A549 (cell line): ENCODE measurements around the gene CCDC85A. TPM values are rescaled to one million over a fixed set of nuclear protein-coding genes. Genes with fewer than 3 reads are reported as not detected.
"Not testable (repeated sequence)": the region's sequence is repeated elsewhere in the genome, so short reads cannot be mapped to it uniquely, and the experiment has no call there.

ENCODE experiments used
- ATAC-seq, 2 experiments: fragments of 200-7000 bp in 1 of 2; fragments of >200 bp in 1 of 2; cut with Nextera tagmentation in 1 of 2; cut with Tn5 transposase in 1 of 2; 3 replicates each; pipeline versions ENCODE4 v1.8.0 to v1.9.1; 2018 to 2020; ENCODE audit warnings: mild to moderate bottlenecking in 1 of 2, moderate library complexity in 1 of 2
- CTCF ChIA-PET: fragments of 300-600 bp; sonication (Branson Sonifier 250); formaldehyde crosslinking; extraction: SDS; loops from one replicate; lab custom pipeline; 2021; ENCODE audit warnings: antibody characterized with exemption, inconsistent platforms; lab: Yijun Ruan, JAX
- POLR2A ChIA-PET: fragments of 350-600 bp; formaldehyde crosslinking; extraction: SDS; loops from one replicate; lab custom pipeline; 2021; ENCODE audit warnings: antibody characterized with exemption, inconsistent platforms; lab: Yijun Ruan, JAX
- DNase-seq, 2 experiments: peaks; one replicate each; pipeline versions ENCODE4 v3.0.0 to v3.0.0-alpha.2; 2011 to 2016; ENCODE audit warnings: low read depth in 1 of 2, low spot score in 1 of 2
- FAIRE-seq: peaks from 2 replicates; lab custom pipeline; 2011; peaks lifted over from hg19 to GRCh38; lab: Jason Lieb, UNC
- H3K27ac ChIP-seq, 2 experiments: fragments of >200 bp; sonication (Bioruptor Twin); formaldehyde crosslinking; 3 replicates each; pipeline ENCODE4 v1.5.1; 2016 to 2017
- H3K4me1 ChIP-seq: fragments of >200 bp; sonication (Bioruptor Twin); formaldehyde crosslinking; 3 replicates; pipeline ENCODE4 v1.6.1; 2016
- H3K4me2 ChIP-seq: fragments of >200 bp; sonication (Bioruptor Twin); formaldehyde crosslinking; 3 replicates; pipeline ENCODE4 v1.6.1; 2016
- H3K4me3 ChIP-seq: fragments of >200 bp; sonication (Bioruptor Twin); formaldehyde crosslinking; 3 replicates; pipeline ENCODE4 v1.5.1; 2016
- H3K9me3 ChIP-seq: fragments of >200 bp; sonication (Bioruptor Twin); formaldehyde crosslinking; 3 replicates; pipeline ENCODE4 v1.6.1; 2016
- BHLHE40 ChIP-seq: IDR thresholded peaks from 2 replicates; pipeline ENCODE4 v1.6.1; 2012; ENCODE audit warnings: low read depth, low read length, inconsistent platforms
- CBX8 ChIP-seq: fragments of 200-600 bp; sonication (generic); IDR thresholded peaks from 2 replicates; pipeline ENCODE4 v1.6.1; 2016
- CHD2 ChIP-seq: fragments of 150-350 bp; IDR thresholded peaks from 2 replicates; pipeline ENCODE4 v1.6.1; 2014; ENCODE audit warnings: low read length; ENCODE audit not compliant: partially characterized antibody
- CHD4 ChIP-seq: fragments of 200-600 bp; sonication (generic); IDR thresholded peaks from 2 replicates; pipeline ENCODE4 v1.6.1; 2016; ENCODE audit warnings: antibody characterized with exemption, mild to moderate bottlenecking, borderline replicate concordance
- EHF ChIP-seq: fragments of 250-450 bp; sonication (Bioruptor Pico); IDR thresholded peaks from 2 replicates; pipeline ENCODE4 v1.5.0; 2020; ENCODE audit warnings: mild to moderate bottlenecking
- EHMT2 ChIP-seq: fragments of 200-600 bp; sonication (generic); IDR thresholded peaks from 2 replicates; pipeline ENCODE4 v1.6.1; 2016; ENCODE audit warnings: antibody characterized with exemption, low read depth, mild to moderate bottlenecking, moderate library complexity
- EP300 ChIP-seq, 2 experiments: fragments of >200 bp; sonication (Bioruptor Twin); formaldehyde crosslinking; IDR thresholded peaks; 2 replicates in 1 of 2; 3 replicates in 1 of 2; pipeline ENCODE4 v1.6.1; 2016 to 2017
- ESRRA ChIP-seq: fragments of 150-350 bp; IDR thresholded peaks from 2 replicates; pipeline ENCODE4 v1.6.1; 2014; ENCODE audit warnings: mild to moderate bottlenecking, low read length, borderline replicate concordance
- FOSB ChIP-seq: fragments of 250-450 bp; sonication (Bioruptor Pico); IDR thresholded peaks from 2 replicates; pipeline ENCODE4 v1.5.0; 2020; ENCODE audit warnings: mild to moderate bottlenecking, moderate library complexity
- GATA3 ChIP-seq: IDR thresholded peaks from 2 replicates; pipeline ENCODE4 v1.6.1; 2012; ENCODE audit warnings: borderline replicate concordance
- HEYL ChIP-seq: fragments of 250-450 bp; sonication (Bioruptor Pico); IDR thresholded peaks from 2 replicates; pipeline ENCODE4 v1.8.0; 2021; ENCODE audit warnings: mild to moderate bottlenecking, moderate library complexity
- HOXB13 ChIP-seq: fragments of 250-450 bp; sonication (Bioruptor Pico); IDR thresholded peaks from 2 replicates; pipeline ENCODE4 v1.5.0; 2020; ENCODE audit warnings: low read depth, mild to moderate bottlenecking, moderate library complexity
- JUN ChIP-seq, 2 experiments: fragments of >200 bp; sonication (Bioruptor Twin); formaldehyde crosslinking; IDR thresholded peaks; 2 replicates in 1 of 2; 3 replicates in 1 of 2; pipeline ENCODE4 v1.6.1; 2016 to 2017
- NPAS2 ChIP-seq: fragments of 250-450 bp; sonication (Bioruptor Pico); IDR thresholded peaks from 2 replicates; pipeline ENCODE4 v1.8.0; 2022; ENCODE audit warnings: mild to moderate bottlenecking, moderate library complexity, borderline replicate concordance
- PHF8 ChIP-seq: fragments of 200-600 bp; sonication (generic); IDR thresholded peaks from 2 replicates; pipeline ENCODE4 v1.6.1; 2016; ENCODE audit warnings: low read depth, mild to moderate bottlenecking, antibody characterized with exemption, moderate library complexity, borderline replicate concordance
- POLR2AphosphoS2 ChIP-seq: conservative IDR thresholded peaks from 2 replicates; pipeline ENCODE4 v1.6.1; 2012; ENCODE audit warnings: low read length, improper control_type of control experiment, inconsistent platforms
- RAD21 ChIP-seq, 2 experiments: fragments of >200 bp in 1 of 2; sonication (Bioruptor Twin) in 1 of 2; formaldehyde crosslinking in 1 of 2; IDR thresholded peaks in 1 of 2; conservative IDR thresholded peaks in 1 of 2; 2 replicates in 1 of 2; 3 replicates in 1 of 2; pipeline ENCODE4 v1.6.1; 2012 to 2018; ENCODE audit warnings: inconsistent platforms in 1 of 2
- RNF2 ChIP-seq: fragments of 200-600 bp; sonication (generic); IDR thresholded peaks from 2 replicates; pipeline ENCODE4 v1.6.1; 2016; ENCODE audit warnings: low read depth, mild to moderate bottlenecking, antibody characterized with exemption, moderate library complexity, borderline replicate concordance
- SMC3 ChIP-seq: fragments of >200 bp; sonication (Bioruptor Twin); formaldehyde crosslinking; IDR thresholded peaks from 3 replicates; pipeline ENCODE4 v1.6.1; 2018; ENCODE audit warnings: inconsistent platforms
- SREBF2 ChIP-seq: fragments of 450-650 bp; IDR thresholded peaks from 2 replicates; pipeline ENCODE4 v1.6.1; 2014; ENCODE audit warnings: mild to moderate bottlenecking, moderate library complexity
- TFCP2L1 ChIP-seq: fragments of 250-450 bp; sonication (Bioruptor Pico); IDR thresholded peaks from 2 replicates; pipeline ENCODE4 v1.5.0; 2021; ENCODE audit warnings: mild to moderate bottlenecking
- ZFP36 ChIP-seq: fragments of 450-650 bp; IDR thresholded peaks from 2 replicates; pipeline ENCODE4 v1.6.1; 2014; ENCODE audit warnings: borderline replicate concordance; ENCODE audit not compliant: partially characterized antibody
- ZNF302 ChIP-seq: fragments of 250-450 bp; sonication (Bioruptor Pico); IDR thresholded peaks from 2 replicates; pipeline ENCODE4 v1.9.0; 2021; ENCODE audit warnings: inconsistent platforms, mild to moderate bottlenecking, moderate library complexity
- ZSCAN20 ChIP-seq: fragments of 250-450 bp; sonication (Bioruptor Pico); IDR thresholded peaks from 2 replicates; pipeline ENCODE4 v1.8.0; 2022; ENCODE audit warnings: mild to moderate bottlenecking, moderate library complexity
- WGBS: methylation state at CpG from one replicate; pipeline ENCODE4 v1.1.6; 2017; ENCODE audit errors: missing lambda C conversion rate; 5-methylcytosine and 5-hydroxymethylcytosine counted together
- polyA plus RNA-seq, 4 experiments: library from polyadenylated mRNA; depleted of rRNA in 3 of 4; stranded (reverse); fragments of >200 nt; fragmentation: RNase III in 1 of 4; extraction: RNeasy Plus Mini Kit Qiagen cat#74134 plus additional on column Dnase treatment in 1 of 4; gene quantifications; 2 replicates in 3 of 4; 3 replicates in 1 of 4; pipeline ENCODE4 v1.2.3, GENCODE V29; 2011 to 2017
- TF ChIP-seq, protein P1 (sequence below): fragments of 150-350 bp; IDR thresholded peaks from 2 replicates; pipeline ENCODE4 v1.6.1; 2014; ENCODE audit warnings: low read depth, mild to moderate bottlenecking, low read length
- TF ChIP-seq, protein P2 (sequence below): fragments of >200 bp; sonication (Bioruptor Twin); formaldehyde crosslinking; IDR thresholded peaks from 3 replicates; pipeline ENCODE4 v1.6.1; 2016
- TF ChIP-seq, protein P3 (sequence below): fragments of 250-450 bp; sonication (Bioruptor Pico); IDR thresholded peaks from 2 replicates; pipeline ENCODE4 v1.5.0; 2020; ENCODE audit warnings: low read depth, mild to moderate bottlenecking, moderate library complexity

Gene CCDC85A
- polyA plus RNA-seq, 2 of the 4 experiments (the other 2 are of a cell fraction): 0.05 to 0.30 TPM

DNA sequence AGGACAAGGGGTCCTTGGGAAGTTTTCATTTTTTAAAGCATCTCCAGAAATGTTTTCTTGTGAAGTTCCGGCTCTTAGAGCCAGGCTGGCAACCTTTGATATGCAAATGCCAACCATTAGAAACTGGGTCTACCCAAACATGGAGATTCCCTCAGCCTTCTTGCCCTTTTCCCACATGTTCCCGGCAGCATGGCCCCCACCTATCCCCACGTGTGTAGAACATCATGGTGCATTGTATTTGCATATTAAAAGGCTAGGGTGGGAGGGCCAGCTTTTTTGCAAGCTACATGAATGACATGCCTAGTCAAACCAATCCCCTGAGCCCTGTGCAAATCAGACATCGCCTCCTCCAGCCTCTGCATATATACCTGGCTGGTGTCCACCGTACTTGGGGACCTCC lies 23.9 kb upstream of the CCDC85A start:
- H3K4me3 ChIP-seq, H3K4me2 ChIP-seq, H3K9me3 ChIP-seq, ATAC-seq, POLR2A ChIA-PET, H3K4me1 ChIP-seq, FAIRE-seq, H3K27ac ChIP-seq, DNase-seq, CTCF ChIA-PET: not testable (repeated sequence)
- WGBS: 13% methylated on average over 5 of the region's 5 CpGs

DNA sequence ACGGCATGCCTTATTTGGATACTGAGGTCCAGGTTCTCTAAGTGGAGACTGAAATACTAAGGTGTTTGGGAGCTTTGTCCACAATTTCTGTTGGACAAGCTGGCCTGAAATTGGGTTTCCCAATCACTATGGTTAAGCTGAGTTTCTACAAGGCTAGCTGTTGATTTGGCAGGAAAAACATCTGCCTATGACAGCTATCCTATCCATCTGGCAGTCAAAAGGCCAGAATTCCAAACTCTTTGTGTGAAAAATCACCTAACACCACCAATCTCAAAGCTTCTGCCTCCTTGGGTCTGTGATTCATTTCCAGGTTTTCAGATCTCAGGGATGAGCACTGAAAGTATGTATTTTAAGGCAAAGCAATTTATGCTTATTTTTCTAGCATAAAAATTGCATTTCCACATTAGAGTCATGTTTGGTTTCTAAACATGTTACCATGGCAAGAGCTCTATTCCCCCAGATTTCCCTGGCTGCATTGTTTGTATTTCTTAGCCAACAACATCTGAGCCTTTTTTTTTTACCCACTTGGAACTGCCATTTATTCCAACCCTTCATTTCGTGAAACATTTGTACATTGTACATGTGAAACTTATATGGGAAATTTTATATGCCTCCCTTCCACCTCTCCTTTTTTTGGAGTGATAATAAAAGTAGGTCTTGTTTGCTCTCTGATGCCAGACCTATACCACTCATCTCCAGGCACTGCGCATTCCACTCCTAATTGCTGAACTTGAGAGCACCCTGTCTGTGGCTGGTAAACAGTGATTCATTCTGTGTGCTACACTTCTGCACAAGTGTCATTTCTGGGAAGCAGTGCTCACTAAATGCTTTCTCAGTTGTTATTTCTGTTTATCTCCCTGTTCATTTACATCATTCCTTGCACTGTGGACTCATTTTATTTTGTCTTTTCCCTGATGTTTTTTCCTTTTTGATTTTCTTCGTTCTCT lies 15.9 kb upstream of the CCDC85A start:
- peak in 1 of 2 experiments; percentile 53; a peak in 2 of 6 replicates for ATAC-seq
- TF ChIP-seq CHD2 (no peak), PHF8 (no peak), ESRRA (no peak), POLR2AphosphoS2 (no peak), ZFP36 (no peak), RNF2 (no peak), FOSB (CRISPR knock-in tag) (no peak), HOXB13 (CRISPR knock-in tag) (no peak), RAD21 (conservative IDR thresholded peaks at IDR 0.05 in 1 of 2, IDR thresholded peaks at IDR 0.05 in 1 of 2) (no peak), SREBF2 (no peak)
- TF ChIP-seq, protein P1, sequence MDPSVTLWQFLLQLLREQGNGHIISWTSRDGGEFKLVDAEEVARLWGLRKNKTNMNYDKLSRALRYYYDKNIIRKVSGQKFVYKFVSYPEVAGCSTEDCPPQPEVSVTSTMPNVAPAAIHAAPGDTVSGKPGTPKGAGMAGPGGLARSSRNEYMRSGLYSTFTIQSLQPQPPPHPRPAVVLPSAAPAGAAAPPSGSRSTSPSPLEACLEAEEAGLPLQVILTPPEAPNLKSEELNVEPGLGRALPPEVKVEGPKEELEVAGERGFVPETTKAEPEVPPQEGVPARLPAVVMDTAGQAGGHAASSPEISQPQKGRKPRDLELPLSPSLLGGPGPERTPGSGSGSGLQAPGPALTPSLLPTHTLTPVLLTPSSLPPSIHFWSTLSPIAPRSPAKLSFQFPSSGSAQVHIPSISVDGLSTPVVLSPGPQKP: no peak
- TF ChIP-seq, protein P2, sequence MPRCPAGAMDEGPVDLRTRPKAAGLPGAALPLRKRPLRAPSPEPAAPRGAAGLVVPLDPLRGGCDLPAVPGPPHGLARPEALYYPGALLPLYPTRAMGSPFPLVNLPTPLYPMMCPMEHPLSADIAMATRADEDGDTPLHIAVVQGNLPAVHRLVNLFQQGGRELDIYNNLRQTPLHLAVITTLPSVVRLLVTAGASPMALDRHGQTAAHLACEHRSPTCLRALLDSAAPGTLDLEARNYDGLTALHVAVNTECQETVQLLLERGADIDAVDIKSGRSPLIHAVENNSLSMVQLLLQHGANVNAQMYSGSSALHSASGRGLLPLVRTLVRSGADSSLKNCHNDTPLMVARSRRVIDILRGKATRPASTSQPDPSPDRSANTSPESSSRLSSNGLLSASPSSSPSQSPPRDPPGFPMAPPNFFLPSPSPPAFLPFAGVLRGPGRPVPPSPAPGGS: no peak
- Histone ChIP-seq H3K27ac (no peak overlapping the region), H3K4me1 (no peaks in the 10 kb centered on the region), H3K4me3 (no peak overlapping the region), H3K9me3 (no peaks in the 10 kb centered on the region), H3K4me2 (no peak overlapping the region)
- WGBS: 23% methylated on average over 4 of the region's 4 CpGs
- ChIA-PET CTCF (interaction anchor here (0.9 to 8.6 kb wide), 3 partner anchors 7 to 15 kb away, joined by 3 to 62 read pairs (median 3); partner anchors contain the start of gene CCDC85A), POLR2A (no interaction called here)
- no peak for DNase-seq
- FAIRE-seq: peak; percentile 23

DNA sequence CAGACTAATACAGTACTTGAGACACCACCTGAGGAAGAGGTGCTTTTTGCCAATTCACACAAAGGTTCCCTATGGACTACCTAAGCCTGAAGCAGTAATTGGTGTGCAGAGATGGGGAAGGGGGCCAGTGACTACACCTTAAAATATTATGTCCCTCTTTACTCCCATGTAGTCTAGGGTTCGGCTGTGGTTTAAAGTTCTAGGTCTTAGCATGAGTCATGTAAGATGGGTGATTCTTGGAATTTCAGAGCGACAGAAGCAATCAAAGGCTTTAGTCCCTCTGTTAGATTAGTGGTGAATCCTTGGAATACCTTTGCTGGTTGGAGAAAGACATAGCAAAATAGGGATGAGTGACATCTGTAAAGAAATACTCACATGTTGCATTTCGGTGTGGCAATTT lies 14.3 kb upstream of the CCDC85A start:
- Histone ChIP-seq H3K4me2 (no peak overlapping the region), H3K4me3 (no peak overlapping the region), H3K9me3 (no peaks in the 10 kb centered on the region), H3K27ac (no peak overlapping the region), H3K4me1 (no peaks in the 10 kb centered on the region)
- 26% methylated on average over 3 of the region's 3 CpGs for WGBS
- TF ChIP-seq BHLHE40: no peak
- no peak for TF ChIP-seq RAD21 (conservative IDR thresholded peaks at IDR 0.05 in 1 of 2, IDR thresholded peaks at IDR 0.05 in 1 of 2)
- no peak for TF ChIP-seq GATA3
- no peak for TF ChIP-seq CHD4
- TF ChIP-seq ZSCAN20: no peak
- TF ChIP-seq ZNF302 (CRISPR knock-in tag): no peak
- TF ChIP-seq HEYL (CRISPR knock-in tag): no peak
- TF ChIP-seq CBX8: no peak
- no peak for TF ChIP-seq JUN (IDR thresholded peaks at IDR 0.05)
- TF ChIP-seq PHF8: no peak
- no peak for TF ChIP-seq SREBF2
- no peak for TF ChIP-seq EHMT2
- TF ChIP-seq TFCP2L1 (CRISPR knock-in tag): no peak
- TF ChIP-seq NPAS2 (CRISPR knock-in tag): no peak
- no peak for TF ChIP-seq SMC3
- TF ChIP-seq EP300 (IDR thresholded peaks at IDR 0.05): no peak
- TF ChIP-seq EHF (CRISPR knock-in tag): no peak
- TF ChIP-seq POLR2AphosphoS2: no peak
- TF ChIP-seq, protein P3, sequence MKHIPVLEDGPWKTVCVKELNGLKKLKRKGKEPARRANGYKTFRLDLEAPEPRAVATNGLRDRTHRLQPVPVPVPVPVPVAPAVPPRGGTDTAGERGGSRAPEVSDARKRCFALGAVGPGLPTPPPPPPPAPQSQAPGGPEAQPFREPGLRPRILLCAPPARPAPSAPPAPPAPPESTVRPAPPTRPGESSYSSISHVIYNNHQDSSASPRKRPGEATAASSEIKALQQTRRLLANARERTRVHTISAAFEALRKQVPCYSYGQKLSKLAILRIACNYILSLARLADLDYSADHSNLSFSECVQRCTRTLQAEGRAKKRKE: no peak
- ChIA-PET CTCF (interaction anchor here (8.6 kb wide), 1 partner anchor 14 kb away, joined by 62 read pairs; the partner anchor contains the start of gene CCDC85A), POLR2A (no interaction called here)
- DNase-seq (no peak), ATAC-seq (no peak), FAIRE-seq (no peak)
